HepG2 (cell line): ENCODE measurements around the gene ZNF281.

ENCODE experiments used
- EZH2 ChIP-seq: conservative IDR thresholded peaks from 2 replicates; pipeline ENCODE4 v1.6.1; 2012; ENCODE audit warnings: mild to moderate bottlenecking, low read depth, low read length, moderate library complexity
- HMGXB4 ChIP-seq, 2 experiments: sonication (generic) in 1 of 2; formaldehyde crosslinking in 1 of 2; IDR thresholded peaks; 2 replicates each; pipeline versions ENCODE4 v1.4.0 to v1.6.1; 2018 to 2020; ENCODE audit warnings: missing genetic modification reagents in 2 of 2, borderline replicate concordance in 1 of 2, low read depth in 1 of 2, mild to moderate bottlenecking in 1 of 2, missing biosample characterization in 1 of 2
- MAX ChIP-seq: IDR thresholded peaks from 2 replicates; pipeline ENCODE4 v1.6.1; 2012; ENCODE audit warnings: inconsistent platforms
- NFE2L1 ChIP-seq: sonication (generic); formaldehyde crosslinking; IDR thresholded peaks from 2 replicates; pipeline ENCODE4 v1.4.0; 2020; ENCODE audit warnings: missing genetic modification reagents, mild to moderate bottlenecking, borderline replicate concordance
- SOX6 ChIP-seq, 2 experiments: fragments of 450-650 bp in 1 of 2; sonication (generic) in 1 of 2; formaldehyde crosslinking in 1 of 2; IDR thresholded peaks; 2 replicates each; pipeline versions ENCODE4 v1.4.0 to v1.6.1; 2017 to 2020; ENCODE audit warnings: antibody characterized with exemption in 1 of 2, mild to moderate bottlenecking in 1 of 2, missing genetic modification reagents in 1 of 2
- TAF1 ChIP-seq: sonication (generic); formaldehyde crosslinking; IDR thresholded peaks from 2 replicates; pipeline ENCODE4 v1.4.0; 2020; ENCODE audit warnings: missing genetic modification reagents
- ZNF12 ChIP-seq: sonication (generic); formaldehyde crosslinking; IDR thresholded peaks from 2 replicates; pipeline ENCODE4 v1.5.0; 2020; ENCODE audit warnings: missing genetic modification reagents
- ZNF850 ChIP-seq: sonication (generic); formaldehyde crosslinking; conservative IDR thresholded peaks from 2 replicates; pipeline ENCODE4 v1.9.0; 2021; ENCODE audit warnings: mild to moderate bottlenecking, missing genetic modification reagents
- ZSCAN29 ChIP-seq: sonication (generic); formaldehyde crosslinking; conservative IDR thresholded peaks from 2 replicates; pipeline ENCODE4 v1.4.0; 2020; ENCODE audit warnings: mild to moderate bottlenecking, missing genetic modification reagents
- TF ChIP-seq, protein P1 (sequence below): sonication (generic); formaldehyde crosslinking; IDR thresholded peaks from 2 replicates; pipeline ENCODE4 v1.8.1; 2023; ENCODE audit warnings: mild to moderate bottlenecking, missing genetic modification reagents

DNA sequence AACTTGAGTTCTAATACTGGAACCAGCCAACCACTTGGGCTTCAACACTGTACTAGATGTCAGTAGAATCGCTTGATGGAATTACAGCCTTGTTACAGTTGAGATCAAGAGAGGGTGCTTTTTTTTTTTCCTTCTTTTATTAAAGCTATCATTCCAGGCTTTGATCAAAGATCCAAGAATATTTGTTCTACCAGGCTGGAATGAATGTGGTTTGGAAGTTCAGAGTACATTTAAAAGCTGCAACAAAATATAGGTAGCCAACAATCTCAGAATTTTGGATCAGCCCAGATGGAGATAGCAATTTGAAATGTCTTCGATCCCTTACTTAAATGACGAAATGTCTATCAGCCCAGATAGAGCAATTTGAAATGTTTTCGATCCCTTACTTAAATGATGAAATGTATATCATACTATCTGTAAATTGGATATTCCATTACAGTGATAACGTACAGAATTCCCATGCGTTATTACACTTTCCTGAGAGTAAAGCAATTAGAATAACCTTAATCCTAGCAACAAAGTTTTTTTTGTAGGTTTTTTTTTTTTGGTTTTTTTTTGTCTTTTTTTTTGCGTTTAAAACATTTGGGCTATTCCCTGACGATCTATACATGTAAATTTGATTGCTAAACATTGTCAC is 3.6 kb downstream of the ZNF281 start:
- no peak for TF ChIP-seq ZSCAN29 (CRISPR knock-in tag)
- TF ChIP-seq NFE2L1: no peak
- no peak for TF ChIP-seq EZH2
- TF ChIP-seq ZNF850: no peak
- no peak for TF ChIP-seq SOX6 (IDR thresholded peaks at IDR 0.05)
- TF ChIP-seq SOX6 (CRISPR knock-in tag; IDR thresholded peaks at IDR 0.05): no peak
- TF ChIP-seq, protein P1, sequence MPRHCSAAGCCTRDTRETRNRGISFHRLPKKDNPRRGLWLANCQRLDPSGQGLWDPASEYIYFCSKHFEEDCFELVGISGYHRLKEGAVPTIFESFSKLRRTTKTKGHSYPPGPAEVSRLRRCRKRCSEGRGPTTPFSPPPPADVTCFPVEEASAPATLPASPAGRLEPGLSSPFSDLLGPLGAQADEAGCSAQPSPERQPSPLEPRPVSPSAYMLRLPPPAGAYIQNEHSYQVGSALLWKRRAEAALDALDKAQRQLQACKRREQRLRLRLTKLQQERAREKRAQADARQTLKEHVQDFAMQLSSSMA (CRISPR knock-in tag): no peak
- TF ChIP-seq HMGXB4 (CRISPR knock-in tag; IDR thresholded peaks at IDR 0.05; ENCODE audit: borderline replicate concordance in 1 of 2, low read depth in 1 of 2): no peak
- TF ChIP-seq ZNF12 (CRISPR knock-in tag): no peak
- TF ChIP-seq TAF1 (CRISPR knock-in tag): no peak
- no peak for TF ChIP-seq MAX
